ENCODE data around the gene CDH4. TPM values are rescaled to one million over a fixed set of nuclear protein-coding genes. Genes with fewer than 3 reads are reported as not detected.

The CDH4 gene
- total and polyA plus RNA-seq, 2 of the 4 experiments (the other 2 are of a cell fraction), result 1.6 to 3.5 TPM

- in situ Hi-C loops (cut with MboI; ENCODE audit: low sequenced_read_pairs), result no loop called here
- intact Hi-C loops (cut with micrococcal nuclease), result no loop called here
- Histone ChIP-seq H3K27me3 (ENCODE audit: control insufficient read depth, insufficient read depth, low read length) (no peaks in the 10 kb centered on the region; the same call in 1 of the 2 replicates), H2AK9ac (replicated peaks; ENCODE audit: low read depth, low read length, poor library complexity) (no peak overlapping the region), H3K9me3 (ENCODE audit: control insufficient read depth, insufficient read depth, low read length) (peaks cover 6% of the 10 kb centered on the region), H2BK20ac (ENCODE audit: low read depth, low read length) (no peak overlapping the region), H2BK15ac (ENCODE audit: low read depth, low read length) (no peak overlapping the region), H3K56ac (ENCODE audit: extremely low read depth, insufficient read depth, low read length) (no peak overlapping the region), H4K8ac (ENCODE audit: low read depth in 2 of 2, low read length in 2 of 2) (no peak overlapping the region), H3K18ac (ENCODE audit: low read depth, low read length) (no peak overlapping the region), H4K91ac (ENCODE audit: insufficient read depth, low read depth, low read length) (no peak overlapping the region), H2BK5ac (ENCODE audit: low read depth, low read length, poor library complexity, severe bottlenecking) (no peak overlapping the region), H3K79me1 (ENCODE audit: low read depth in 1 of 2, low read length in 2 of 2) (no peaks in the 10 kb centered on the region), H3K14ac (replicated peaks; ENCODE audit: low read depth, low read length) (no peak overlapping the region), H3K9ac (ENCODE audit: low read depth, low read length) (no peak overlapping the region), H3K4ac (ENCODE audit: low read depth, low read length) (no peak overlapping the region), H3K23ac (ENCODE audit: low read depth, low read length) (no peak overlapping the region), H3K36me3 (ENCODE audit: control insufficient read depth, insufficient read depth, low read length) (no peaks in the 10 kb centered on the region), H3K27ac (ENCODE audit: insufficient read depth, low read length) (no peak overlapping the region), H2AK5ac (ENCODE audit: low read depth, low read length) (no peak overlapping the region), H3K4me3 (ENCODE audit: insufficient read depth, low read depth, low read length) (no peak overlapping the region), H4K5ac (ENCODE audit: low read depth, low read length) (no peak overlapping the region), H3K4me1 (ENCODE audit: control insufficient read depth, insufficient read depth, low read length) (no peaks in the 10 kb centered on the region), H4K20me1 (ENCODE audit: insufficient read depth, low read length) (no peaks in the 10 kb centered on the region), H3K9me1 (ENCODE audit: insufficient read depth, low read length) (no peaks in the 10 kb centered on the region), H2BK120ac (ENCODE audit: low read depth, low read length) (no peak overlapping the region), H2AFZ (replicated peaks; ENCODE audit: low read length, poor library complexity) (no peak overlapping the region), H3K4me2 (ENCODE audit: low read depth, low read length) (no peak overlapping the region)
- ATAC-seq (ENCODE audit: low read depth), result no peak
- 71% methylated on average over 21 of the region's 38 CpGs; no CpG with 5 or more reads in 1 of the 2 experiments for WGBS, 2 experiments (ENCODE audit: extremely low coverage in 2 of 2, insufficient read length in 1 of 2)
- TF ChIP-seq RCOR1 (IDR thresholded peaks at IDR 0.05; ENCODE audit: insufficient replicate concordance, low read length) (no peak), RFX5 (IDR thresholded peaks at IDR 0.05; ENCODE audit: low read depth, low read length) (no peak), MAFK (IDR thresholded peaks at IDR 0.05; ENCODE audit: low read depth, low read length) (peak; percentile 22; the same call in 1 of the 2 replicates), BHLHE40 (IDR thresholded peaks at IDR 0.05; ENCODE audit: low read depth, low read length) (no peak), POLR2A (IDR thresholded peaks at IDR 0.05; ENCODE audit: low read depth, low read length) (no peak)
- CTCF ChIA-PET, result interaction anchor here (1.1 kb wide), 1 partner anchor 12 kb away, joined by 3 read pairs; no protein-coding TSS in a partner anchor
- POLR2A ChIA-PET (ENCODE audit: unreplicated experiment), result no interaction called here
- dilution Hi-C loops (cut with HindIII; ENCODE audit: low sequenced_read_pairs, unreplicated experiment), result no loop called here
- no TSS peak for BruUV-seq (replicated peaks)
- DNase-seq, result no peak
These were observed 656.3 kb downstream of the CDH4 start for GRCh38 chr20:61908057-61909026.

Measured in IMR-90 (cell line).